AG04450 (cell line): Measurements from ENCODE around the gene PLCG2. TPM values are rescaled to one million over a fixed set of nuclear protein-coding genes. Genes with fewer than 3 reads are reported as not detected.

ENCODE experiments used
- CTCF ChIA-PET: fragments of 300-600, 350-600 bp; formaldehyde crosslinking; extraction: SDS; loops from one replicate; lab custom pipeline; 2022; ENCODE audit warnings: antibody characterized with exemption, inconsistent platforms; lab: Charles Lee
- POLR2A ChIA-PET: fragments of 350-600 bp; formaldehyde crosslinking; extraction: SDS; loops from one replicate; lab custom pipeline; 2021; ENCODE audit warnings: antibody characterized with exemption, inconsistent platforms; lab: Yijun Ruan, JAX
- DNase-seq: peaks from one replicate; pipeline ENCODE4 v3.0.0-alpha.2; 2011; ENCODE audit warnings: low read depth, low spot score
- H3K27ac ChIP-seq: one replicate; pipeline ENCODE4 v1.5.1; 2012; ENCODE audit warnings: low read depth, low read length, control low read depth
- H3K27me3 ChIP-seq: one replicate; pipeline ENCODE4 v1.6.0; 2012; ENCODE audit warnings: low read length; ENCODE audit not compliant: control insufficient read depth, insufficient read depth
- H3K4me3 ChIP-seq: 2 replicates; pipeline ENCODE4 v1.5.1; 2011; ENCODE audit warnings: mild to moderate bottlenecking, low read depth, low read length, control low read depth
- H3K9me3 ChIP-seq: 2 replicates; pipeline ENCODE4 v1.5.1; 2012; ENCODE audit warnings: low read length; ENCODE audit not compliant: control insufficient read depth, insufficient read depth
- CTCF ChIP-seq: IDR thresholded peaks from 2 replicates; pipeline ENCODE4 v1.5.1; 2011; ENCODE audit warnings: low read depth, low read length, control low read depth, inconsistent platforms
- polyA plus RNA-seq: library from polyadenylated mRNA; depleted of rRNA; stranded (reverse); fragments of >200 nt; gene quantifications from 2 replicates; pipeline ENCODE4 v1.2.3, GENCODE V29; 2011

PLCG2 gene
- polyA plus RNA-seq, 1 experiment = 0.16 TPM

GRCh38 chr16:81987706-81988105 is 208.6 kb downstream of the PLCG2 start:
- DNase-seq = no peak
- Histone ChIP-seq H3K27ac (no peak overlapping the region), H3K27me3 (no peaks in the 10 kb centered on the region), H3K4me3 (no peak overlapping the region), H3K9me3 (no peaks in the 10 kb centered on the region)
- TF ChIP-seq CTCF = no peak
- ChIA-PET POLR2A (no interaction called here), CTCF (no interaction called here)

GRCh38 chr16:81992859-81993258 is 213.8 kb downstream of the PLCG2 start:
- H3K9me3 ChIP-seq = no peaks in the 10 kb centered on the region
- POLR2A ChIA-PET = no interaction called here

DNA sequence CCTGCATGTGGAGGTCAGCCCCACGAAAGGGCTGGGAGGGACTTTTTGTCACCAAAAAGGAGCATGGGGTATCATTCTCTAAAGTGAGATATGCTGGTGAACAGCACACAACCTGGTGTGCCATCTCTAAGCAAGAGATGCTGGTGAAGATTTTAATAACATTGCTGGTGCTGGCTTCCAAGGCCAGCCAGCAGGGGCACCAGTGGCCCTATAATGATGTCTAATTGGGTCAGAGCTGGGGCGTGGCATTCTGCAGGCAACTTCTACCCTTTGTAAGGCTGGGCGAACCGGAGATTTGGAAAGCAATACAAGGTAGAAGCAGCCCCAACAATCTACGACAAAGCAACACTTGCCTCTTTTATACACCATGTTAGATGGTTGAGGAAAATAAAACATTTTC is 215.4 kb downstream of the PLCG2 start:
- H3K27me3 ChIP-seq = no peaks in the 10 kb centered on the region
- TF ChIP-seq CTCF = no peak
- no peak overlapping the region for H3K4me3 ChIP-seq
- ChIA-PET POLR2A (no interaction called here), CTCF (interaction anchor here (0.5 kb wide), 1 partner anchor 746 kb away, joined by 3 read pairs; no protein-coding TSS in a partner anchor)
- no peaks in the 10 kb centered on the region for H3K9me3 ChIP-seq
- H3K27ac ChIP-seq = no peak overlapping the region
- no peak for DNase-seq

More at GRCh38 chr16:81992859-81993258, 213.8 kb downstream of the PLCG2 start:
- H3K27me3 ChIP-seq = no peaks in the 10 kb centered on the region
- H3K4me3 ChIP-seq = no peak overlapping the region
- CTCF ChIA-PET = no interaction called here
- no peak for DNase-seq
- no peak for TF ChIP-seq CTCF
- H3K27ac ChIP-seq = no peak overlapping the region

- Histone ChIP-seq H3K27me3 (no peaks in the 10 kb centered on the region), H3K9me3 (no peaks in the 10 kb centered on the region), H3K4me3 (no peak overlapping the region), H3K27ac (no peak overlapping the region)
- DNase-seq = no peak
- ChIA-PET POLR2A (no interaction called here), CTCF (no interaction called here)
- no peak for TF ChIP-seq CTCF
Observed at GRCh38 chr16:81995651-81996050, 216.6 kb downstream of the PLCG2 start.

DNA sequence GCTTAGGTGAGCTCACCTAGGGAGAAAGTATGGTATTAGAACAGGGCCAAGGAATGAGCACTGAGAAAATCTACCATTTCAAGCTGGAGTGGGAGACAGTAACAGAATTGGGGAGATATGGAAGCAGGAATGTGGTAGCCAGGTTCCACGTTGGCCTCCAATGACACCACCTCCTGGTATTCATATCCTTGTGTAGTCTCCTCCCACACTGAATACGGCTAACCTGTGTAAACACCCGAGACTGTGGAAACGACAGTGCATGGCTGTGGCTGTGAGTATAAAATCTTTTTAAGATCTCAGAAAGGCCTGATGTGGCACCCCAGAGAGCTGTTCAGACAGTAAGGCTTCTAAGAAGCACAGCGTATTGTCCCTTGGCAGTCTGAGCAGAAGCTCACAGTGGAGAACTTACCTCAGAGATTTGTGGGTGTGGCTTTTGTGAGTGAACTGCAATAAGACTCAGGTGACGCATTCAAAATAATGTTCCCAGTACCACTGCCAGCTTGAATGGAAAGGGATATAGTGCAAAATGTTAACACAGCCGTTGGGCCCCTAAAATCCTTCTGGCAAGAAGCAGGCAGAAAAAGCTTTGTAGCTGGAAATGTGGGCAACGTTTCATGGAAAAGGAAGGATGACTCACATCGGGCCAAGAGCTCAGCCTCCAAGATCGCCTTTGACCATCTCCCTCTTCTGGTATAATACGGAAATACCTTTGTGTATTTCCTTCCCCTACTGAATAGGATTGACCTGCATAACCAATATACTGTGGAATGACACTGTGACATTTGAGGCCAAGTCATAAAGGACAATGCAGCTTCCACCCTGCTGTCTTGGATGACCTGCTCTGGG is 217.8 kb downstream of the PLCG2 start:
- CTCF ChIA-PET = interaction anchor here (1.1 to 1.2 kb wide), 2 partner anchors 56 to 267 kb away, joined by 3 to 4 read pairs; no protein-coding TSS in a partner anchor
- no peak overlapping the region for H3K4me3 ChIP-seq

More for the DNA sequence above, 217.8 kb downstream of the PLCG2 start:
- Histone ChIP-seq H3K9me3 (no peaks in the 10 kb centered on the region), H3K27me3 (no peaks in the 10 kb centered on the region), H3K27ac (no peak overlapping the region)
- POLR2A ChIA-PET = interaction anchor here (0.5 kb wide), 1 partner anchor 21 kb away, joined by 4 read pairs; no protein-coding TSS in a partner anchor
- no peak for TF ChIP-seq CTCF
- DNase-seq = no peak
